ENCODE data around the gene VKORC1.
"Not testable (repeated sequence)": the region's sequence is repeated elsewhere in the genome, so short reads cannot be mapped to it uniquely, and the experiment has no call there.

Gene VKORC1

DNA sequence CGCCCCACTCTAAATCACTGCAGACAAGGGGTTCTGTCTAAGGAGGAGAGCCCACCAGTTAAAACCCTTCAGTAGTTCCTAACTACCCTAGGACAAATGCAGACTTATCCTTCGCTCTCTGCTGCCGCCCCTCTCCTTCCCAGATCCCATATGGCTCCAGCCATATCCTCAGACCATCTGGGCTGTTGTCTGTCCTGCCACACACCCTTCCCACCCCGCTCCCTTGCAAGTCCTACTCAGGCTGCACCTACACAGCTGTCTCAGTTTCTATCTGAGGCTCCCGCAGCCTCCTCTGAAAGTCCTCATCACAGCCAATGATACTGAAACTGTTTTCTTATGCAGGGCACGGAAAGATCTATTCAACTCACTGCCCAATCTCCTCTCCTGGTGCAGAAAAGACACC, 12.9 kb upstream of the VKORC1 start:
- DNase-seq (ENCODE audit: low read depth, low spot score): no peak

DNA sequence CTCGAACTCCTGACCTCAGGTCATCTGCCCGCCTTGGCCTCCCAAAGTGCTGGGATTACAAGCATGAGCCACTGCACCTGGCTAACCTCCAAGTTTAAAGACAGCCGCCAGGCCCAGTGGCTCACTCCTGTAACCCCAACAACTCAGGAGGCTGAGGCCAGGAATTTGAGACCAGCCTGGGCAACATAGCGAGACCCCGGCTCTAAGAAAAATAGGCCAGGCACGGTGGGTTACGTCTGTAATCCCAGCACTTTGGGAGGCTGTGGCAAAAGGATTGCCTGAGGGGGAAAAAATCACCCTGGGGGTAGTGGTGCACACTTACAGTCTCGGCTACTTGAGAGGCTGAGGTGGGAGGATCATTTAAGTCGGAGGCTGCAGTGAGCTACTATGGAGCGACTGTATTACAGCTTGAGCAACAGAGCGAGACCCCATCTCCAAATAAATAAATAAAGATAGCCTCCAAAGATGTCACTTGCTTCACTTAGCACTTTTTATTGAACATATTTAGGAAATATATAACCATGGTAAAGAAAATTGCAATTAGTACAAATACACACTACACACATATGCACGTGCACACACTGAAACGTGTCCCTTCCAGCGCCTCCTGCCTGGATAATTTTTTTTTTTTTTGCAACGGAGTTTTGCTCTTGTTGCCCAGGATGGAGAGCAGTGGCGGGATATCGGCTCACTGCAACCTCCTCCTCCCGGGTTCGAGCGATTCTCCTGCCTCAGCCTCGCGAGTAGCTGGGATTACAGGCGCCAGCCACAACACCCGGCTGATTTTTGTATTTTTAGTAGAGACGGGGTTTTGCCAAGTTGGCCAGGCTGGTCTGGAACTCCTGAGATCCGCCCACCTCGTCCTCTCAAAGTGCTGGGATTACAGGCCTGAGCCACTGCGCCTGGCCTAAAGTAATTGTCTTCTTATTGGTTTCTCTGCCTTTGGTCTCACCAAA, 12.2 kb upstream of the VKORC1 start:
- no peak for DNase-seq (ENCODE audit: low read depth, low spot score)

DNA sequence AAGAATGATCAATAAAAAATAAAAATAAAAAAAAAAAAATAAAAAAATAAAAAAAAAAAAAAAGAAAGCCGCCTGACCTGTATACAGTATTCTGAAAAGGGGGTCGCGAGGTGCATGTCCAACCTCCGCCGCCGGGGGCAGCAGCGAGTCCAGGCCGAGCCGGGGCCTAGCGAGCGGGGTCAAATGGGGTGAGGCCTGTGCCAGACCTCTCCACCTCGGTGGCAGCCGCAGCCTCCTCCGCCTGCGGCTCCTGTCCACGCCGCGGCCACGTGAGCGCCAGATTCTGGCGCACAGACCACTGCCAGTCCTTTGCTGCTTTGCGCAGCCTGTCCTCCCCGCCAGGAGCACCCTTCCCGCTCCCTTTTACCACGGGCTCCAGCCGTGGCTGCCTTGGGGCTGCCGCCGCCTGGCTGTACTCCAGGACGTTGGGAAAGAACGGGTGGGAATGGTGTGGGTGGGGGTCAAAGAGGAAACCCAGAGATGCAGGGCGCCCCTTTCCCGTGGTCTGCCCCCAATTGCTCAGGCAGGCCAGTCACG, 11.1 kb upstream of the VKORC1 start:
- DNase-seq (ENCODE audit: low read depth, low spot score): peak; percentile 70

GRCh38 chr16:31100876-31101641, 6.5 kb upstream of the VKORC1 start:
- DNase-seq (ENCODE audit: low read depth, low spot score): not testable (repeated sequence)

- DNase-seq (ENCODE audit: low read depth, low spot score): no peak
Measured at GRCh38 chr16:31099860-31100638, 5.5 kb upstream of the VKORC1 start.

DNA sequence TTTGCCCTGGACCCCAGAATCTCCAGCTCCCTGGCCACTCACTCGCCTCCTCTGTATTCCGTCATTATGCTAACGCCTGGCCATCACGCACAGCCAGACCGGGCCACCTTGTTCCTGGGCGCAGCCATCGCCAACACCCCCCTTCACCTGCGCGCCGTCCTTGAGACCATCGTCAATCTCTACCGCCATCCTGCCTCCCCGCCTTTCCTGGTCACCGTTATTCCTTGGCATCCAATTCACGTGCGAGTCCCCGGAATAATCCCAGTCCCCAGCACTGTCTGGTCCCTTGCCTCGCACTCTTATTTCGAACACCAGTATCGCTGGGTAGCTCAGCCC, 541 bp downstream of the VKORC1 start:
- no peak for DNase-seq (ENCODE audit: low read depth, low spot score)

DNA sequence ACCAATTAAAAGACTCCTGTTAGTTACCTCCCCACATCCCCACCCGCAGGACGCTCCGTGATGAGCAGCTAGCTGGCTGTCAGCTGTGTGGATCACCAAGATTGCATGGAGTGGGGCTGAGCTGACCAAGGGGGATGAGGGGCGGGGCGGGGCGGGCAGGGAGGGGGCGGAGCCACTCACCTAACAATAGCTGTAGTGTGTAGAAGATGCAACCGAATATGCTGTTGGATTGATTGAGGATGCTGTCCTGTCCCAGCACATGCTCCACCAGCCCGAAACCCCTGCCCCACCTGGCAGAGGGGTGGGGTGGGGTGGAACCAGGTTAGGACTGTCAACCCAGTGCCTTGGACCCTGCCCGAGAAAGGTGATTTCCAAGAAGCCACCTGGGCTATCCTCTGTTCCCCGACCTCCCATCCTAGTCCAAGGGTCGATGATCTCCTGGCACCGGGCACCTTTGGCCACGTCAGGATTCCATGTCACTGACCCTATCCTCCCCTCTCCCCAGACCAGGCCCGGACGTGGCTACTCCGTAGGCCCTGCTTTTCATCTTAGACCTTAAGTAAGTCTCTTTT, 1.4 kb downstream of the VKORC1 start:
- DNase-seq (ENCODE audit: low read depth, low spot score): no peak

GRCh38 chr16:31092330-31092729, 2.3 kb downstream of the VKORC1 start:
- DNase-seq (ENCODE audit: low read depth, low spot score): no peak

DNA sequence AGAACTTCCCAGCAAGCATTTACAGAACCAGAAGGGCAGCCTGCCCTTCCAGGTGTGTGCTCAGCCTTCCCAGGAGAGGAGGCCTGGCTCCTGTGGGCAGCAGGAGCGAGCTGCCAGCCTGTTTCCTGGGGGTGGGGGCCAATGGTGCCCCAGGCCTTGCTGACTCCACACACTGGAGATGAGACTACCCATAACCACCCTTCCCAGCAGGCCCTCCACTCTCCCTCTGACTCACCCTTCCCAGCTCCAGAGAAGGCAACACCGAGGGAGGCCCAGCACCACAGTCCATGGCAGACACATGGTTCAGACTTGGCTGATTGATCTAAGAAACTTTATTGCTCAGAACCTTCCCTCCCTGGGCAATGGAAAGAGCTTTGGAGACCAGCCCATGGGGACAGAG, 4.1 kb downstream of the VKORC1 start:
- no peak for DNase-seq (ENCODE audit: low read depth, low spot score)

- no peak for DNase-seq (ENCODE audit: low read depth, low spot score)
Measured at GRCh38 chr16:31089199-31089598, 5.4 kb downstream of the VKORC1 start.

- no peak for DNase-seq (ENCODE audit: low read depth, low spot score)
Measured at GRCh38 chr16:31088459-31089183, 6.0 kb downstream of the VKORC1 start, which contains the start of gene PRSS53. PRSS53 (minus strand) TSS chr16:31088943; CDS start chr16:31088809, 134 bp downstream.

DNA sequence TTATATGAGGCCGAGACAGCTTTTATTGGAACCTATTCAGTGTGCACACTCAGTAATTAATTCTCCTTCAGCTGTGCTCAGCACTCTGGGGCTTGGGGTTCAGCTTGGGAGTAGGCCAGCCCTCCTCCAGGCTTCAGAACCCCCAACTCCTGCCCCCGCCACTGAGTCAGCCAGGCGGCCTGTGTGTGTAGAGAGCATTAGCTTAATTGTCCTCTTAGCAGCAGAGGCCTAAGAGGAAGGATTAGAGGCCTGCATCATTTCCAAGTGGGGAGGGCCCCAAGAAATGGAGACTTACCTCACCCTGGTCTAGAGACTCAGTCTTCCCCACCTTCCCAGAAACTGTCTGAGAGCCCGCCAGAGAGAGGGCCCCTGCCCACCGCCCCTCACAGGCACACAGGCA, 6.6 kb downstream of the VKORC1 start:
- no peak for DNase-seq (ENCODE audit: low read depth, low spot score)

- DNase-seq (ENCODE audit: low read depth, low spot score): no peak
Measured at GRCh38 chr16:31087481-31087880, 7.1 kb downstream of the VKORC1 start.

GRCh38 chr16:31086629-31086906, 8.0 kb downstream of the VKORC1 start:
- DNase-seq (ENCODE audit: low read depth, low spot score): no peak

GRCh38 chr16:31085873-31086628, 8.5 kb downstream of the VKORC1 start:
- no peak for DNase-seq (ENCODE audit: low read depth, low spot score)

DNA sequence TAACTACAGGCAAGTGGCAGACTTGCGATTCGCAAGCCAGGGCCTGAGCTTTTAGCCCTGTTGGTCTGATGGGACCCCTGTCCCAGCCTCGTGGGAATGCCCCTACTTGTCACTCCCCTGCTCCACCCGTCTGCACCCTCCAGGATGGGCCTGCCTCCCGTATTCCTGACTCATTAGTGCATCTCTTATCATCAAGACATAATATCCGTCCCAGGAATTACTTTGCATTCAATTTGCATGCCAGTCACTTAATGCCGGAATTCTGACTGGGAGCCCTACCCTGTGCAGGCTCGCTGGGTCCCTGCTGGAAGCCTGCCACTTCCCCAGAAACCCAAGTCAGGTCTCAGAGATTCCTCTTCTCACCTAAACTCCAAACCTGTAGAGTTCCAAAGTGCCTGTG, 9.2 kb downstream of the VKORC1 start:
- no peak for DNase-seq (ENCODE audit: low read depth, low spot score)

DNA sequence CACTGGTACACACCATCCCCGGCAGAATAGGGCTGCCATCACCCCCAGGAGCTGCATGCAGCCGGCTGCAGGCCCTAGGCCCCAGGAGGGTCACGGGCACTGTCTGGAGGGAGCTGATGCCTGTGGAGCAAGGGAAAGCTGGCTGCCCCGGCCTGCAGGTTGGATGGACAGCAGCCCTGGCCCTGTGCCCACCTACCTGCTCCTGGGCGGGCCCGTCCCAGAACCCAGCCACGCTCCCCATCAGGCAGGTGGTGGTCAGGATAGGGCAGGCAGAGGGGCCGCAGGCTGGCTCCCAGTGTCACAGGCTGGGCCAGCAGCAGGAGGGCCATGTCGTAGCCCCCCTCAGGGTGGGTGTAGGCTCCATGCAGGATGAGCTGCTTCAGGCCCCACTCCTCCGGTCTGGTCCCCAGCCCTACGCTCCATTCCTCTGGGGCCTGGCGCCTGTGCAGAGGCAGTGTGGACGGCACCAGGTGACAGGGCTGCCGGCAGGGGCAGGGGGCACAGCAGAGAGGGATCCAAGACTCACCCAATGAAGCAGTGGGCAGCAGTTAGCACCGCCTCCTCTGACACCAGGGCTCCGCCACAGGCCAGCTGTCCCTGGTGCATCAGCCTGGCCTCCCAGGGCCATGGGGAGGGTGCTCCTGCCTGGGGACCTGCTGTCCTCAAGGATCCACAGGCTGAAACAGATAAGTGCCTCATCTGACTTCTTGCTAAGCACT, 9.9 kb downstream of the VKORC1 start:
- no peak for DNase-seq (ENCODE audit: low read depth, low spot score)

- no peak for DNase-seq (ENCODE audit: low read depth, low spot score)
Measured at GRCh38 chr16:31083981-31084380, 10.6 kb downstream of the VKORC1 start.

- DNase-seq (ENCODE audit: low read depth, low spot score): no peak
Measured at GRCh38 chr16:31083556-31083955, 11.0 kb downstream of the VKORC1 start.

DNA sequence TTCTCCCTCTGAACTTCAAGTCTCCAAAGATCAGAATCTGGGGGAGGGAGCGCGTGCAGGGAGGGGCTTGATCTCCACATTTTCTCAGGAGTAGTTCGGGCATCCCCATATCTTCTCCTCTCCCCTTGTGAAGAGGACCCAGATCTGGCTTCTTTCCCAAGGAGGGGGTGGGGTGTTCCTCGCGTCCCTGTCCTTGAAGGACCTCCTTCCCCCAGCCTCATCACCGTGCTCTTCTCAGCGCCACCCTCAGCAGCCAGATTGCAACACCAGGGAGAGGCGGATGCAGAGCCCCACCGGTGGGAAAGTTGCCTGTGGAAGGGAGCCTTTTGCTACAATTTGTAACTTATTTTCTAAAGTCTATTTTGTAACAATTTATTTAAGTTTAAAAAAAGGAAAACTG, 11.5 kb downstream of the VKORC1 start:
- no peak for DNase-seq (ENCODE audit: low read depth, low spot score)
